Measurements from ENCODE around the gene IFNA5. TPM values are rescaled to one million over a fixed set of nuclear protein-coding genes. Genes with fewer than 3 reads are reported as not detected.

The IFNA5 gene
- total and polyA plus RNA-seq, 2 of the 13 experiments (the other 11 are each of a cell fraction or from before 2014, with no cell fraction given): not detected

DNA sequence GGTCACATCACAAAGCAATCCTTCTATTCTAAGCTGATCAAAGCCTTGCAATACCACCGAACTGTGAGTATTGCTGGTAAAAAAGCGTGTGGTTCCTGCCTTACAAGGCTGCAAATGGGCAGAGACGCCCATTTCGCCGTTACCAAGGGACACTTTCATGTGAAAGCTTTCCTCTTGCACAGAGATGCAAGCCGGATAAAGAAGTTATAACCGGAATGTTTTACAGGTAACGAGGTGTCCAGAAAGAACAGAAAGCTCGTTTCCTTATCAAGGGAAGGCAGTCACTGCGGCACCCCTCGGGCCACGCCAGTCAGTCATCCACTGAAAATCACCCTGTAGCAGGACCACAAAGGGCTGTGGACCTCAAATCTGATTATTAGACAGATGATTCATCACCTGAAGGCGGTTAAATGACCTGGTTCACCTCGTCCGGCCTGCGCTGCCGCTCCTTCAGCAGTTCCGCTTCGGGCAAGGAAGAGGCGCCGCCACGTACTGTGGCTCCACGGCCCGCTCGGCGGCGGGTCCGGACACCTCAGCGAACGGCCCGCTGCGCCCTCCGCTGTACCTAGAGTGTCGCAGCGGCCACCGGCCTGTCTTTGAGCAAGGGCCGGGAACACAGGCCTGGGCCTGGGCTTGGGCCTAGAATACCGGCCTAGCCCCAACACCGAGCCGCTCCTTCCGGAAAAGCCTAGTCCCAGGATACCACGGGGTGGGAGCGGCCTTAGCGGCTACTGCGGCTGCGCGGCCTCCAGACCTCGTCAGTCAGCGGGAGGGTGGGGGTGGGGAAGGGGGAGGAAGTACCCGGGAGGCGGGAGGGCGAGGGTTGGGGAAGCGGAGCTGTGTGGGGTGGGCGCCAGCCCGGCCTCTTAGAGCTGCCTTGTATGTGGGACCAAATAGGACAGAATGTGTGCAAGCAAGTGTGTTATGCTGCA is 29.9 kb upstream of the IFNA5 start, which contains the start of gene KLHL9 (continued):
- TF ChIP-seq, protein P1, sequence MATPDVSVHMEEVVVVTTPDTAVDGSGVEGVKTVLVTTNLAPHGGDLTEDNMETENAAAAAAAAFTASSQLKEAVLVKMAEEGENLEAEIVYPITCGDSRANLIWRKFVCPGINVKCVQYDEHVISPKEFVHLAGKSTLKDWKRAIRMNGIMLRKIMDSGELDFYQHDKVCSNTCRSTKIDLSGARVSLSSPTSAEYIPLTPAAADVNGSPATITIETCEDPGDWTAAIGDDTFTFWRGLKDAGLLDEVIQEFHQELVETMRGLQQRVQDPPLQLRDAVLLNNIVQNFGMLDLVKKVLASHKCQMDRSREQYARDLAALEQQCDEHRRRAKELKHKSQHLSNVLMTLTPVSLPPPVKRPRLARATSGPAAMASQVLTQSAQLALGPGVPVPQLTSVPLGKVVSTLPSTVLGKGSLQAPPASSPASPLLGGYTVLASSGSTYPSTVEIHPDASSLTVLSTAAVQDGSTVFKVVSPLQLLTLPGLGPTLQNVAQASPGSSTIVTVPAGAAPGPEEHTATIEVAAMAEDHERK (CRISPR knock-in tag; IDR thresholded peaks at IDR 0.05; ENCODE audit: low read depth): no peak
- TF ChIP-seq MED8 (CRISPR knock-in tag; IDR thresholded peaks at IDR 0.05; ENCODE audit: insufficient replicate concordance): peak; percentile 19
- no peak for TF ChIP-seq RFX3 (CRISPR knock-in tag; IDR thresholded peaks at IDR 0.05)
- TF ChIP-seq, protein P2, sequence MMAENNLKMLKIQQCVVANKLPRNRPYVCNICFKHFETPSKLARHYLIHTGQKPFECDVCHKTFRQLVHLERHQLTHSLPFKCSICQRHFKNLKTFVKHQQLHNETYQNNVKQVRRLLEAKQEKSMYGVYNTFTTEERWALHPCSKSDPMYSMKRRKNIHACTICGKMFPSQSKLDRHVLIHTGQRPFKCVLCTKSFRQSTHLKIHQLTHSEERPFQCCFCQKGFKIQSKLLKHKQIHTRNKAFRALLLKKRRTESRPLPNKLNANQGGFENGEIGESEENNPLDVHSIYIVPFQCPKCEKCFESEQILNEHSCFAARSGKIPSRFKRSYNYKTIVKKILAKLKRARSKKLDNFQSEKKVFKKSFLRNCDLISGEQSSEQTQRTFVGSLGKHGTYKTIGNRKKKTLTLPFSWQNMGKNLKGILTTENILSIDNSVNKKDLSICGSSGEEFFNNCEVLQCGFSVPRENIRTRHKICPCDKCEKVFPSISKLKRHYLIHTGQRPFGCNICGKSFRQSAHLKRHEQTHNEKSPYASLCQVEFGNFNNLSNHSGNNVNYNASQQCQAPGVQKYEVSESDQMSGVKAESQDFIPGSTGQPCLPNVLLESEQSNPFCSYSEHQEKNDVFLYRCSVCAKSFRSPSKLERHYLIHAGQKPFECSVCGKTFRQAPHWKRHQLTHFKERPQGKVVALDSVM (CRISPR knock-in tag; IDR thresholded peaks at IDR 0.05): no peak
- TF ChIP-seq YEATS2 (CRISPR knock-in tag; IDR thresholded peaks at IDR 0.05; ENCODE audit: borderline replicate concordance): peak; percentile 94
- TF ChIP-seq ZNF33A (CRISPR knock-in tag; IDR thresholded peaks at IDR 0.05; ENCODE audit: borderline replicate concordance): no peak
- TF ChIP-seq ZNF569 (CRISPR knock-in tag; IDR thresholded peaks at IDR 0.05; ENCODE audit: borderline replicate concordance): no peak
- TF ChIP-seq ZC3H13 (CRISPR knock-in tag; IDR thresholded peaks at IDR 0.05): 0 out of 2 replicates have a peak, but pooled peaks have one; percentile 36
- TF ChIP-seq HOXD1 (CRISPR knock-in tag; IDR thresholded peaks at IDR 0.05): peak; percentile 73; the same call in 1 of the 2 replicates
- TF ChIP-seq ZFP1 (CRISPR knock-in tag; IDR thresholded peaks at IDR 0.05): no peak
- TF ChIP-seq KDM2A (CRISPR knock-in tag; IDR thresholded peaks at IDR 0.05; ENCODE audit: borderline replicate concordance, low read depth): peak; percentile 95
- TF ChIP-seq, protein P3, sequence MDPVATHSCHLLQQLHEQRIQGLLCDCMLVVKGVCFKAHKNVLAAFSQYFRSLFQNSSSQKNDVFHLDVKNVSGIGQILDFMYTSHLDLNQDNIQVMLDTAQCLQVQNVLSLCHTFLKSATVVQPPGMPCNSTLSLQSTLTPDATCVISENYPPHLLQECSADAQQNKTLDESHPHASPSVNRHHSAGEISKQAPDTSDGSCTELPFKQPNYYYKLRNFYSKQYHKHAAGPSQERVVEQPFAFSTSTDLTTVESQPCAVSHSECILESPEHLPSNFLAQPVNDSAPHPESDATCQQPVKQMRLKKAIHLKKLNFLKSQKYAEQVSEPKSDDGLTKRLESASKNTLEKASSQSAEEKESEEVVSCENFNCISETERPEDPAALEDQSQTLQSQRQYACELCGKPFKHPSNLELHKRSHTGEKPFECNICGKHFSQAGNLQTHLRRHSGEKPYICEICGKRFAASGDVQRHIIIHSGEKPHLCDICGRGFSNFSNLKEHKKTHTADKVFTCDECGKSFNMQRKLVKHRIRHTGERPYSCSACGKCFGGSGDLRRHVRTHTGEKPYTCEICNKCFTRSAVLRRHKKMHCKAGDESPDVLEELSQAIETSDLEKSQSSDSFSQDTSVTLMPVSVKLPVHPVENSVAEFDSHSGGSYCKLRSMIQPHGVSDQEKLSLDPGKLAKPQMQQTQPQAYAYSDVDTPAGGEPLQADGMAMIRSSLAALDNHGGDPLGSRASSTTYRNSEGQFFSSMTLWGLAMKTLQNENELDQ (CRISPR knock-in tag; IDR thresholded peaks at IDR 0.05; ENCODE audit: borderline replicate concordance): no peak
- TF ChIP-seq BCL3 (CRISPR knock-in tag; IDR thresholded peaks at IDR 0.05): peak; percentile 94
- TF ChIP-seq, protein P4, sequence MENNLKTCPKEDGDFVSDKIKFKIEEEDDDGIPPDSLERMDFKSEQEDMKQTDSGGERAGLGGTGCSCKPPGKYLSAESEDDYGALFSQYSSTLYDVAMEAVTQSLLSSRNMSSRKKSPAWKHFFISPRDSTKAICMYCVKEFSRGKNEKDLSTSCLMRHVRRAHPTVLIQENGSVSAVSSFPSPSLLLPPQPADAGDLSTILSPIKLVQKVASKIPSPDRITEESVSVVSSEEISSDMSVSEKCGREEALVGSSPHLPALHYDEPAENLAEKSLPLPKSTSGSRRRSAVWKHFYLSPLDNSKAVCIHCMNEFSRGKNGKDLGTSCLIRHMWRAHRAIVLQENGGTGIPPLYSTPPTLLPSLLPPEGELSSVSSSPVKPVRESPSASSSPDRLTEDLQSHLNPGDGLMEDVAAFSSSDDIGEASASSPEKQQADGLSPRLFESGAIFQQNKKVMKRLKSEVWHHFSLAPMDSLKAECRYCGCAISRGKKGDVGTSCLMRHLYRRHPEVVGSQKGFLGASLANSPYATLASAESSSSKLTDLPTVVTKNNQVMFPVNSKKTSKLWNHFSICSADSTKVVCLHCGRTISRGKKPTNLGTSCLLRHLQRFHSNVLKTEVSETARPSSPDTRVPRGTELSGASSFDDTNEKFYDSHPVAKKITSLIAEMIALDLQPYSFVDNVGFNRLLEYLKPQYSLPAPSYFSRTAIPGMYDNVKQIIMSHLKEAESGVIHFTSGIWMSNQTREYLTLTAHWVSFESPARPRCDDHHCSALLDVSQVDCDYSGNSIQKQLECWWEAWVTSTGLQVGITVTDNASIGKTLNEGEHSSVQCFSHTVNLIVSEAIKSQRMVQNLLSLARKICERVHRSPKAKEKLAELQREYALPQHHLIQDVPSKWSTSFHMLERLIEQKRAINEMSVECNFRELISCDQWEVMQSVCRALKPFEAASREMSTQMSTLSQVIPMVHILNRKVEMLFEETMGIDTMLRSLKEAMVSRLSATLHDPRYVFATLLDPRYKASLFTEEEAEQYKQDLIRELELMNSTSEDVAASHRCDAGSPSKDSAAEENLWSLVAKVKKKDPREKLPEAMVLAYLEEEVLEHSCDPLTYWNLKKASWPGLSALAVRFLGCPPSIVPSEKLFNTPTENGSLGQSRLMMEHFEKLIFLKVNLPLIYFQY (CRISPR knock-in tag; IDR thresholded peaks at IDR 0.05; ENCODE audit: borderline replicate concordance): no peak

Measured in HepG2 (cell line).